ENCODE results near the gene SYT9.

GRCh38 chr11:7427733-7428132 lies 176.0 kb downstream of the SYT9 start:
- no peak for TF ChIP-seq POLR2AphosphoS5 (IDR thresholded peaks at IDR 0.05)
- no peak for TF ChIP-seq CTCF (IDR thresholded peaks at IDR 0.05)
- no peak for TF ChIP-seq EP300 (IDR thresholded peaks at IDR 0.05; ENCODE audit: low read depth)
